BLaER1 (cell line): ENCODE measurements around the gene CALML6.

Experiments used
- H3K27ac ChIP-seq: shearing (Covaris generic); formaldehyde crosslinking; 2 replicates; pipeline ENCODE4 v1.8.1; 2022
- H3K27me3 ChIP-seq: shearing (Covaris generic); formaldehyde crosslinking; 2 replicates; pipeline ENCODE4 v1.8.1; 2022
- H3K36me3 ChIP-seq: shearing (Covaris generic); formaldehyde crosslinking; 2 replicates; pipeline ENCODE4 v1.8.1; 2022
- H3K4me1 ChIP-seq: shearing (Covaris generic); formaldehyde crosslinking; 2 replicates; pipeline ENCODE4 v1.8.1; 2022
- H3K4me2 ChIP-seq: shearing (Covaris generic); formaldehyde crosslinking; 2 replicates; pipeline ENCODE4 v1.8.1; 2022
- H3K4me3 ChIP-seq: shearing (Covaris generic); formaldehyde crosslinking; 2 replicates; pipeline ENCODE4 v1.8.1; 2022
- H3K9ac ChIP-seq: shearing (Covaris generic); formaldehyde crosslinking; 2 replicates; pipeline ENCODE4 v1.8.1; 2022
- H3K9me3 ChIP-seq: shearing (Covaris generic); formaldehyde crosslinking; 2 replicates; pipeline ENCODE4 v1.8.1; 2022
- H4K20me1 ChIP-seq: shearing (Covaris generic); formaldehyde crosslinking; 2 replicates; pipeline ENCODE4 v1.8.1; 2022
- Cebpa-rat ChIP-seq: shearing (Covaris generic); IDR thresholded peaks from 2 replicates; pipeline ENCODE4 v1.8.1; 2022

The CALML6 gene

DNA sequence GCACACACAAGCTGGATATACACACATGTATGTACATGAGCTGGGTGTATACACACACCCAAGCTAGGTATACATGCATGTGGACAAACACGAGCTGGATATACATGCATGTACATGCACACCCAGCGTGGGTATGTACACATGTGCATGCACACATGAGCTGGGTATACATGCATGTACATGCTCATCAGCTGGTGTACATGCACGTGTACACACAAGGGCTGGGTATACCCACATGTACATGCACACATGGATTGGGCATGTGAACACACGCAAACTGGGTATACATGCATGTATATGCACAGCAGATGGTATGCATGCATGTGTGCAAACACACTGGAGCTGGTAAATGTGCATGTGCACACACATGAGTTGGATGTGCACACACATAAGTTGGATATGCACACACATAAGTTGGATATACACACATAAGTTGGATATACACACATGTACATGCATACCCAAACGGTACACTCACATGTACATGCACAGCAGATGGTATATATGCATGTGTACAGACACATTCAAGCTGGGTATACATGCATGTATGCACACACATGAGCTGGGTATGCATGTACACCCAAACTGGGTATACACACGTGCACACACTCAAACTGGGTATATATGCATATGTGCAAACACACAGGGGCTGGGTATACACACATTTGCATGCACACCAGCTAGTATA lies 16.7 kb upstream of the CALML6 start:
- H3K9me3 ChIP-seq, result peaks cover 6% of the 10 kb centered on the region; the same call in 1 of the 2 replicates
- H3K36me3 ChIP-seq, result no peaks in the 10 kb centered on the region
- TF ChIP-seq Cebpa-rat, result no peak
- H3K9ac ChIP-seq, result no peak overlapping the region
- H3K4me3 ChIP-seq, result no peak overlapping the region
- H3K4me2 ChIP-seq, result peak overlapping the region; percentile 92
- no peaks in the 10 kb centered on the region for H3K27me3 ChIP-seq
- H4K20me1 ChIP-seq, result no peaks in the 10 kb centered on the region
- H3K4me1 ChIP-seq, result peaks cover 90% of the 10 kb centered on the region
- no peak overlapping the region for H3K27ac ChIP-seq

DNA sequence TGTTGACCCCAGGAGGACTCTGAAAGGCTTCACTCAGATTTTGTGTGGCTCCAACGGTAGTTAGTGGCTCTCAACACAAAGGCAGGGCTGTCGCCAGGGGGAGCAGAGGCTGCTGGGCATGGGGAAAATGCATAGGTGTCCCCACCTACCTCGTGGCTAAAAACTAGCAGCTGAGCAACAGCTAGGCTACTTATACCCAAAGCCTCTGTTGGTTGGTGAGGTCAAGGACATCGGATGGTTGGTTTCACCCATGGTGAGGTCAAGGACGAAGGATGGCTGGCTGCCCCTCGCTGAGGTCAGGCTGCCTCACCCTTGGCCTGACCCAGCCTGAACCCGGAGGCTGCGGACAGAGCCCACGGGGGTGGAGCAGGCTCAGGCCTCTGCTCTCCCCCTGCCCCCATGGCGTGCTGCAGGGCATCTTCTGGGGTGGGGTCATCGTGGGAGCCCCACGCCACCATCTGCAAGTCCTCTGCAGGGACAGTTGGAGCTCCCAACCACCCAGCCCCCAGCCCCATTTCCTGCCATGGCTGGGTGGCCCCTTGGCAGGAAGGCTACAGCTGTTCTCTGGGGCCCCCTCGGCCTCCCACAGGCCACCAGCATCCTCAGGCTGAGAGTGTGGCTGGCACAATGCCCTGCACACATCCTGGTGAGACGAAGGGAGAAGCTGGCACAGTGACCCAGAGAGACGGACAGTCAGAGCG lies 15.6 kb upstream of the CALML6 start:
- H4K20me1 ChIP-seq, result no peaks in the 10 kb centered on the region
- H3K36me3 ChIP-seq, result no peaks in the 10 kb centered on the region
- no peak for TF ChIP-seq Cebpa-rat
- peak overlapping the region; percentile 92 for H3K4me2 ChIP-seq
- H3K4me1 ChIP-seq, result peaks cover 80% of the 10 kb centered on the region
- peak overlapping the region; percentile 74 for H3K9ac ChIP-seq
- H3K27ac ChIP-seq, result peak overlapping the region; percentile 92
- peaks cover 7% of the 10 kb centered on the region; the same call in 1 of the 2 replicates for H3K9me3 ChIP-seq
- no peaks in the 10 kb centered on the region for H3K27me3 ChIP-seq
- peak overlapping the region; percentile 46 for H3K4me3 ChIP-seq

DNA sequence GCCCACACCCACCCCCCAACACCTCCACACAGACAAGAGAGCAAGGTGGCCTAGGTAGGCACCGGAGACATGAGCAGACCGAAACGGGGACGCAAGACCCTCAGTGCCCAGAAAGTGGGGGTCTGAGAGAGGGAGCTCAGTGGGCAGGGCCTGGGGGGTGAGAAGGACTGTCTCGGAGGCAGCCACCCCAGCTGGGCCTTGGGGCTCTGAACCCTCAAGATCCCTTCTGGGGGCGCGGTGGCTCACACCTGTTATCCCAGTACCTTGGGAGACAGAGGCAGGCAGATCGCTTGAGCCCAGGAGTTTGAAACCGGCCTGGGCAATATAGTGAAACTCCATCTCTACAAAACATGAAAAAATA lies 15.1 kb upstream of the CALML6 start:
- Histone ChIP-seq H3K27me3 (no peaks in the 10 kb centered on the region), H3K4me1 (peaks cover 76% of the 10 kb centered on the region), H3K4me3 (peak overlapping the region; percentile 46), H3K4me2 (peak overlapping the region; percentile 92), H3K9ac (peak overlapping the region; percentile 74), H3K9me3 (peaks cover 7% of the 10 kb centered on the region; the same call in 1 of the 2 replicates), H3K36me3 (no peaks in the 10 kb centered on the region), H3K27ac (peak overlapping the region; percentile 92), H4K20me1 (no peaks in the 10 kb centered on the region)
- TF ChIP-seq Cebpa-rat, result no peak

DNA sequence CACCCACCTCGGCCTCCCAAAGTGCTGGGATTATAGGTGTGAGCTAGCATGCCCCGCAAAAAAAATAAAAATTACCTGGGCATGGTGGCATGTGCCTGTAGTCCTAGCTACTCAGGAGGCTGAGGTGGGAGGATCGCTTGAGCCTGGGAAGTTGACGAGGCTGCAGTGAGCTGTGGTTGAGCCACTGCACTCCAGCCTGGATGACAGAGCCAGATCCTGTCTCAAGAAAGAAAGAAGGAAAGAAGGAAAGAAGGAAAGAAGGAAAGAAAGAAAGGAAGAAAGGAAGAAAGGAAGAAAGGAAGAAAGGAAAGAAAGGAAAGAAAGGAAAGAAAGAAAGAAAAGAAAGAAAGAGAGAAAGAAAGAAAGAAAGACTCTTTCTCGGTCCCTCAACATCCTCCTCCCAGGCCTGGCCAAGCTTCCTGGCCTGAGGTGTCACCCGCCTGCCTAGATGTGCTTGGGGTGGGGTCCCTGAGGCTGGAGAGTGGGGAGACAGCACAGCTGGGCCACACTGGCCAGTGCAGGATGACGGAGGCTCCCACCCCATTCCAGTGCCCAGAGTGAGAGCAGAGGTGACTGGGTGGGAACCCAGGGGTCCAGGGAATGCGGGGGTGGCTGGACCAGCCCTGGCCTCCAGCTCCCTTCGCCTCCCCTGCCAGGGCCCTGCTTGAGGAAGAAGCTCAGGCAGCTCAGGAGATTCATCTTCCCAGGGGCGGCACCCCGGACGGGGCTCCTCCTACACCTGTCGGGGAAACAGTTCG lies 14.0 kb upstream of the CALML6 start:
- no peak overlapping the region for H3K4me3 ChIP-seq
- H3K9me3 ChIP-seq, result peaks cover 7% of the 10 kb centered on the region; the same call in 1 of the 2 replicates
- peaks cover 76% of the 10 kb centered on the region for H3K4me1 ChIP-seq
- no peaks in the 10 kb centered on the region for H3K36me3 ChIP-seq
- no peaks in the 10 kb centered on the region for H4K20me1 ChIP-seq
- TF ChIP-seq Cebpa-rat, result no peak
- peak overlapping the region; percentile 92 for H3K27ac ChIP-seq
- H3K9ac ChIP-seq, result peak overlapping the region; percentile 51
- H3K27me3 ChIP-seq, result no peaks in the 10 kb centered on the region
- H3K4me2 ChIP-seq, result peak overlapping the region; percentile 92

DNA sequence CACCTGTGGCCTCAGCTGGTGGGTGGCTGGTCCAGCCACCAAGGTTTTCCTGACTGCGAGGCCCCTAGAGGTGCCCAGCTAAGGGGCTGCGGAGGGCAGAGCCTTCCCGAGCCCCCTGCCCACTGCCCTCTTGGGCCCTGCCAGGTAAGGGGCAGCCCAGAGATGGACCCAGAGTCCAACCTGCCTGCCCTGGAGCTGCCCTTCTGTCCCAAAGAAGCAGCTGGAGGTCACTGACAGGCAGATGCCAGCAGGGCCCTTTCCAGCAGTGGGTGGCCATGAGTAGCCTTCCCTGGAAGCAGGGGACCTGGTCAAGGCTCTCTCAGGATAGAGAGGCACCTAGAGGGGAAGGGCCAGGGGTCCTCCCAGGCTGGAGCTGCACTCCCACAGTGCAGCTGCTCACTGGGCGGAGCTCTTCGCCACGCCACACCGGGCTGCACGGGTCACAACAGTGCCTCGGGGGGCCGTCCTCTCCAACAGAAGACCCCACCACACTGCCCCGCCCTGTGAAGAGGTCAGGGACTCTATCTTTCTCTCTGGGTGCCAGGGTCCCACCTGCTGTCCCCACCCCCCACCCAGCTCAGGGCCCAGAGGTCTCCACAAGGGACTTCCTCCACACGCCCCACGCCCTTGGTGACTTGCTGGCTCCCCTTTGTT lies 13.3 kb upstream of the CALML6 start:
- peak overlapping the region; percentile 92 for H3K4me2 ChIP-seq
- H3K9me3 ChIP-seq, result peaks cover 7% of the 10 kb centered on the region; the same call in 1 of the 2 replicates
- no peaks in the 10 kb centered on the region for H3K27me3 ChIP-seq
- no peaks in the 10 kb centered on the region for H3K36me3 ChIP-seq
- peaks cover 76% of the 10 kb centered on the region for H3K4me1 ChIP-seq
- TF ChIP-seq Cebpa-rat, result no peak
- H3K4me3 ChIP-seq, result no peak overlapping the region
- peak overlapping the region; percentile 92 for H3K27ac ChIP-seq
- H4K20me1 ChIP-seq, result no peaks in the 10 kb centered on the region
- peak overlapping the region; percentile 51 for H3K9ac ChIP-seq

DNA sequence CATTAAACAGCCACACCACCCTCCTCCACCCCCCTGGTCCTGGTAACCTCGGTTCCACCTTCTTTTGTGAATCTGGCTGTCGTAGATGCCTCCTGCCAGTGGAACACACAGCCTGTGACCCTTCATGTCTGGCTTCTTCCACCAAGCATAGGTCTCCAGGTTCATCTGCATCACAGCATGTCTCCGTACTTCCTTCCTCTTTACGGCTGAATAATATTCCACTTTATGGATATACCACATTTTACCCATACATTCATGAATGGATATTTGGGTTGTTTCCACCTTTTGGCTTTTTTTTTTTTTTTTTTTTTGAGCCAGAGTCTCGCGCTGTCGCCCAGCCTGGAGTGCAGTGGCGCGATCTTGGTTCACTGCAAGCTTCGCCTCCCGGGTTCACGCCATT lies 11.8 kb upstream of the CALML6 start:
- TF ChIP-seq Cebpa-rat, result no peak
- peaks cover 76% of the 10 kb centered on the region for H3K4me1 ChIP-seq
- no peaks in the 10 kb centered on the region for H3K36me3 ChIP-seq
- H3K27ac ChIP-seq, result no peak overlapping the region
- H3K4me3 ChIP-seq, result no peak overlapping the region
- no peak overlapping the region for H3K4me2 ChIP-seq
- no peaks in the 10 kb centered on the region for H3K27me3 ChIP-seq
- H4K20me1 ChIP-seq, result no peaks in the 10 kb centered on the region
- peaks cover 7% of the 10 kb centered on the region; the same call in 1 of the 2 replicates for H3K9me3 ChIP-seq
- no peak overlapping the region for H3K9ac ChIP-seq

DNA sequence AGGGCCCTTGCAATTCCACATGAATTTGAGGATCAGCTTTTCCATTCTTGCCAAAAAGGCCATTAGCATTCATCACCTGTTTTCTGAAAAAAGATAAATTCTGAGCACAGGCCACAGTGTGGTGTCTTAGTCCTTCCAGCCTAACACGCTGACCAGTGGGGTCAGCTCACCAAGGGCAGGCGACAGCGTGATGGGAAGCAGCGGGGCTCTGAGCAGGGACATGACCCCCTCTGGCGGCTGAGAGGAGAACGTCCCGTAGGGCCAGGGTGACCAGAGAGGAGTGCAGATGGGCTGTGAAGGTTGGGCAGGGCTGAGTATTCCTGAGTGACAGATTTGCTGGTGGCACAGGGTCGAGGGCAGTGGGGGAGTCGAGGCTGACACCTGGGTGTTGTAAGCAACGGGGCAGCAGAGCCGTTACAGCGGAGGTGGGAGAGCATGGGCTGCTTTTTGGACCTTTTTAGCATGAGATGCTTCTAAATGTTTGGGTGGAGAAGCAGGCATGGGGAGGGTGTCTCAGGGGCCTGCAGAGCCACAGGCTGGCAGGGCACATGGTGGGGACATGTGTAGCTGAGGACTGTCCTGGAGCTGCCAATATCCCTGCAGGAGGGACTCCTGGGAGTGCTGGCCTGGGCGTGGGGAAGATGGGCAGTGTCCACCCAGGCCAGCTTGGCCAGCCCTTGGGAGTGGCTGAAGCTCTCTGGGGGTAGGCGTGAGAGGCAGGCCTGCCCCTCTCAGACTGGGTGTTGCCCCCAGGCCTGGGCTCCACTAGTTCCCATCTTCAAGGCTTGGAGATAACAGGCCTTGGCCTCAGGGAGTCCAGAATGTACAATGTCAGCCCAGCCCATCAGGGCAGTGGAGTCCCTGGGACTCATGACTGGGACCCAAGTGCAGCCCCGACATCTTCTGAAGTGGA lies 8.6 kb upstream of the CALML6 start:
- no peak overlapping the region for H3K4me3 ChIP-seq
- no peak for TF ChIP-seq Cebpa-rat
- peaks cover 66% of the 10 kb centered on the region for H3K4me1 ChIP-seq
- H3K27ac ChIP-seq, result peak overlapping the region; percentile 98
- H3K36me3 ChIP-seq, result no peaks in the 10 kb centered on the region
- H4K20me1 ChIP-seq, result no peaks in the 10 kb centered on the region
- peak overlapping the region; percentile 100 for H3K4me2 ChIP-seq
- peak overlapping the region; percentile 95 for H3K9ac ChIP-seq
- peaks cover 7% of the 10 kb centered on the region; the same call in 1 of the 2 replicates for H3K9me3 ChIP-seq
- no peaks in the 10 kb centered on the region for H3K27me3 ChIP-seq

DNA sequence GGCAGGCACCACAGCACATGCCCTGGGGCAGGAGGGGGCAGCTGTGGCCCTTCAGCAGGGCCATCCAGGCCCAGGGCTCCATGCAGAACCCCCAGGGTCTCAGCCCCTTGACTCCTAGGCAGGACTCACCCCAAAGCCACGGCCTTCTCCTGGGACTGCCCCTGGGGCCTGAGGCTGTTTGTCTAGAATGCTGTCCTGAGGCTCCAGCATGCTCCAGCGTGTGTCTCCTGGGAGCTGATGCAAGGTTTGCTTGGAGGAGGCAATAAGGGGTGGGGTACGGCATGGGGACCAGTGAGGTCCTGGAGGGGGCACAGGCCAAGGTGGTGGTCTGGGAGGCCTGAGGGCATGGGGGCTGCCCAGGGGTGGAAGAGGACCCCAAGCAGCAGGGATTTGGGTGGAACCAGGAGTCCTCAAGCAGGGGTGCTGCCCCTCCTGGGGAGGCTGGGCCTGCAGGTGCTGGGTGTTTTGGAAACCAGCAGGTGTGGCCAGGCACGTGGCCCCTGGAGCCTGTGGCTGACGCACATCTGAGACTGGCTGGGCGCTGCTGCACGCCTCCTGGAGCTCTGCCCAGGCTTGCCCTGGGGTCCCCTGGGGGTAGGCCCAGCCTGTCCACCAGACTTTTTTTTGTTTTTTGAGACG lies 7.8 kb upstream of the CALML6 start:
- peak overlapping the region; percentile 100 for H3K4me2 ChIP-seq
- peaks cover 7% of the 10 kb centered on the region; the same call in 1 of the 2 replicates for H3K9me3 ChIP-seq
- peaks cover 58% of the 10 kb centered on the region for H3K4me1 ChIP-seq
- H3K27ac ChIP-seq, result peak overlapping the region; percentile 98
- 0 out of 2 replicates have a peak overlapping the region, but pooled peaks have one; percentile 18 for H3K4me3 ChIP-seq
- peak overlapping the region; percentile 95 for H3K9ac ChIP-seq
- TF ChIP-seq Cebpa-rat, result no peak
- no peaks in the 10 kb centered on the region for H3K36me3 ChIP-seq
- no peaks in the 10 kb centered on the region for H4K20me1 ChIP-seq
- no peaks in the 10 kb centered on the region for H3K27me3 ChIP-seq
